AG10803 (cell line): ENCODE results near the gene RNF175.

Experiments
- DNase-seq: peaks from one replicate; pipeline ENCODE4 v3.0.0; 2010; ENCODE audit warnings: low read depth
- H3K4me3 ChIP-seq: 2 replicates; pipeline ENCODE4 v1.5.1; 2011; ENCODE audit warnings: mild to moderate bottlenecking, low read length, control low read depth
- CTCF ChIP-seq: conservative IDR thresholded peaks from 2 replicates; pipeline ENCODE4 v1.5.1; 2011; ENCODE audit warnings: mild to moderate bottlenecking, low read length, control low read depth, inconsistent platforms

The RNF175 gene

GRCh38 chr4:153798901-153799693 is 39.3 kb upstream of the RNF175 start:
- no peak for TF ChIP-seq CTCF

GRCh38 chr4:153798420-153798819 is 38.6 kb upstream of the RNF175 start:
- DNase-seq, result peak; percentile 14
- no peak overlapping the region for H3K4me3 ChIP-seq
- no peak; the same call in 1 of the 2 replicates for TF ChIP-seq CTCF

More at GRCh38 chr4:153798901-153799693, 39.3 kb upstream of the RNF175 start:
- H3K4me3 ChIP-seq, result no peak overlapping the region
- peak; percentile 74 for DNase-seq

- TF ChIP-seq CTCF, result no peak
- H3K4me3 ChIP-seq, result no peak overlapping the region
- no peak for DNase-seq
These were observed 34.2 kb upstream of the RNF175 start for GRCh38 chr4:153794006-153794405.

- TF ChIP-seq CTCF, result no peak
- peak overlapping the region; percentile 40 for H3K4me3 ChIP-seq
- no peak for DNase-seq
These were observed 32.9 kb upstream of the RNF175 start for GRCh38 chr4:153792618-153793247.

- peak overlapping the region; percentile 40 for H3K4me3 ChIP-seq
- peak; percentile 47 for TF ChIP-seq CTCF
- DNase-seq, result peak; percentile 56
These were observed 32.2 kb upstream of the RNF175 start for GRCh38 chr4:153791746-153792617.

GRCh38 chr4:153790962-153791551 is 31.2 kb upstream of the RNF175 start:
- H3K4me3 ChIP-seq, result peak overlapping the region; percentile 41
- TF ChIP-seq CTCF, result peak; percentile 38
- peak; percentile 25 for DNase-seq
